ENCODE results near the gene SMC3.
"Not testable (repeated sequence)": the region's sequence is repeated elsewhere in the genome, so short reads cannot be mapped to it uniquely, and the experiment has no call there.

The SMC3 gene

GRCh38 chr10:110591760-110592159, 24.3 kb downstream of the SMC3 start:
- DNase-seq, result no peak

- no peak for DNase-seq
Observed at GRCh38 chr10:110597476-110597875, 30.0 kb downstream of the SMC3 start.

- peak; percentile 85 for DNase-seq
Observed at GRCh38 chr10:110600487-110601101, 33.1 kb downstream of the SMC3 start.

GRCh38 chr10:110601581-110601980, 34.1 kb downstream of the SMC3 start:
- no peak for DNase-seq

- DNase-seq, result no peak
Observed at GRCh38 chr10:110608087-110608486, 40.6 kb downstream of the SMC3 start.

- peak; percentile 32 for DNase-seq
Observed at GRCh38 chr10:110609605-110610004, 42.1 kb downstream of the SMC3 start.

GRCh38 chr10:110610308-110610774, 42.8 kb downstream of the SMC3 start:
- peak; percentile 88 for DNase-seq

- not testable (repeated sequence) for DNase-seq
Observed at GRCh38 chr10:110610781-110611180, 43.3 kb downstream of the SMC3 start.

GRCh38 chr10:110612087-110612486, 44.6 kb downstream of the SMC3 start:
- peak; percentile 34 for DNase-seq

GRCh38 chr10:110612629-110613028, 45.1 kb downstream of the SMC3 start:
- DNase-seq, result no peak

GRCh38 chr10:110613341-110613995, 46.0 kb downstream of the SMC3 start:
- no peak for DNase-seq

GRCh38 chr10:110613996-110614495, 46.6 kb downstream of the SMC3 start:
- DNase-seq, result no peak

GRCh38 chr10:110615057-110615747, 47.7 kb downstream of the SMC3 start:
- no peak for DNase-seq

GRCh38 chr10:110616493-110617033, 49.1 kb downstream of the SMC3 start:
- no peak for DNase-seq

GRCh38 chr10:110617425-110618229, 50.1 kb downstream of the SMC3 start:
- DNase-seq, result no peak

GRCh38 chr10:110618230-110618610, 50.7 kb downstream of the SMC3 start:
- no peak for DNase-seq

- no peak for DNase-seq
Observed at GRCh38 chr10:110619514-110620397, 52.3 kb downstream of the SMC3 start.

GRCh38 chr10:110620398-110620719, 52.9 kb downstream of the SMC3 start:
- no peak for DNase-seq

- DNase-seq, result not testable (repeated sequence)
Observed at GRCh38 chr10:110623316-110623715, 55.8 kb downstream of the SMC3 start.

GRCh38 chr10:110625356-110625894, 57.9 kb downstream of the SMC3 start:
- DNase-seq, result no peak

Measured in hematopoietic multipotent progenitor cell treated with erythropoietin and hydrocortisone succinate and interleukin-3 and kit ligand, for 6 days (in vitro differentiated cells).